Mesendoderm (in vitro differentiated cells): ENCODE results near the gene LRRC10.

ENCODE experiments used
- DNase-seq: peaks from one replicate; pipeline ENCODE4 v3.0.0; 2013
- H2AK5ac ChIP-seq: 2 replicates; pipeline ENCODE4 v1.6.1; 2013; ENCODE audit warnings: low read length, inconsistent platforms
- H2BK120ac ChIP-seq: 2 replicates; pipeline ENCODE4 v1.6.1; 2013; ENCODE audit warnings: low read depth, mild to moderate bottlenecking, low read length, moderate library complexity, mixed read lengths
- H2BK15ac ChIP-seq: replicated peaks from 2 replicates; pipeline ENCODE4 v1.6.1; 2013; ENCODE audit warnings: low read depth, mild to moderate bottlenecking, moderate library complexity
- H2BK5ac ChIP-seq: 2 replicates; pipeline ENCODE4 v1.6.1; 2013; ENCODE audit warnings: low read length, inconsistent platforms
- H3K18ac ChIP-seq: 2 replicates; pipeline ENCODE4 v1.6.1; 2013; ENCODE audit warnings: mild to moderate bottlenecking, low read length, mixed read lengths
- H3K23ac ChIP-seq: one replicate; pipeline ENCODE4 v1.6.1; 2013; ENCODE audit warnings: low read length
- H3K27ac ChIP-seq: 2 replicates; pipeline ENCODE4 v1.5.1; 2013; ENCODE audit warnings: low read depth, mild to moderate bottlenecking, inconsistent platforms, low read length, moderate library complexity
- H3K27me3 ChIP-seq: 2 replicates; pipeline ENCODE4 v1.6.1; 2013; ENCODE audit warnings: low read length, control low read depth, mild to moderate bottlenecking, inconsistent platforms; ENCODE audit not compliant: insufficient read depth, poor library complexity
- H3K36me3 ChIP-seq: 2 replicates; pipeline ENCODE4 v1.6.1; 2013; ENCODE audit warnings: low read length, inconsistent platforms; ENCODE audit not compliant: control insufficient read depth, insufficient read depth
- H3K4ac ChIP-seq: one replicate; pipeline ENCODE4 v1.6.1; 2013; ENCODE audit warnings: low read depth, mild to moderate bottlenecking, low read length, moderate library complexity
- H3K4me1 ChIP-seq: 2 replicates; pipeline ENCODE4 v1.6.1; 2013; ENCODE audit warnings: low read depth, low read length, inconsistent platforms; ENCODE audit not compliant: control insufficient read depth
- H3K4me2 ChIP-seq: 2 replicates; pipeline ENCODE4 v1.6.1; 2013; ENCODE audit warnings: low read length
- H3K4me3 ChIP-seq: 2 replicates; pipeline ENCODE4 v1.5.1; 2013; ENCODE audit warnings: mild to moderate bottlenecking, low read length
- H3K56ac ChIP-seq: one replicate; pipeline ENCODE4 v1.6.1; 2013; ENCODE audit warnings: low read length
- H3K79me1 ChIP-seq: 2 replicates; pipeline ENCODE4 v1.6.1; 2013; ENCODE audit warnings: low read length, inconsistent platforms
- H3K79me2 ChIP-seq: 2 replicates; pipeline ENCODE4 v1.6.1; 2013; ENCODE audit warnings: mild to moderate bottlenecking, low read length; ENCODE audit not compliant: control insufficient read depth, insufficient read depth
- H3K9ac ChIP-seq: 2 replicates; pipeline ENCODE4 v1.6.1; 2013; ENCODE audit warnings: low read length, inconsistent platforms
- H4K5ac ChIP-seq: one replicate; pipeline ENCODE4 v1.6.1; 2013; ENCODE audit warnings: low read length
- H4K8ac ChIP-seq: one replicate; pipeline ENCODE4 v1.6.1; 2013; ENCODE audit warnings: low read depth, mild to moderate bottlenecking, control low read depth, low read length, moderate library complexity
- WGBS: extraction: QIAGEN DNeasy Blood & Tissue Kit; methylation state at CpG from one replicate; pipeline ENCODE4 v1.1.7; 2013; ENCODE audit warnings: low lambda C conversion rate, missing lambda C conversion rate; ENCODE audit not compliant: insufficient coverage; ENCODE audit errors: extremely low coverage; 5-methylcytosine and 5-hydroxymethylcytosine counted together

LRRC10 gene

DNA sequence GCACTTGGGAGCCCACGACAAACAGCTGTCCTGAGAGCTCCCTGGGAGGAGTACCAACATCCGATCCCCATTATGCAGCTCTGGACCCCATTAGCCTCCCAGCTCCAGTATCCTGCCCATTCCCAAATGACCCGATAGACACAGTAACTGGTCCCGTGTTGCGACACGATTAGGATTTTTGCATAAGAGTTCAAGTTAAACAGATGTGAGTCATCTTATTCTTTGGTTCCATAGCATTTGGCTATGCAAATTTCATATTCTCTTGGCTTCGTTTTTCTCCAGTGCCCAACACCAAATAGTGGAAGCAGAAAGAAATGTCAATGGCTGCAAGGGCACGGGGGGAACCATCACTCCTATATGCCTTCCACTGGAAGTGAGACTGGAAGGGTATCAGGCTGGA lies 43.0 kb upstream of the LRRC10 start:
- H3K9ac ChIP-seq = no peak overlapping the region
- no peaks in the 10 kb centered on the region for H3K36me3 ChIP-seq
- H3K23ac ChIP-seq = no peak overlapping the region
- no peaks in the 10 kb centered on the region for H3K79me2 ChIP-seq
- no peak for DNase-seq
- no peak overlapping the region for H3K56ac ChIP-seq
- no peak overlapping the region for H3K4me3 ChIP-seq
- H3K4me1 ChIP-seq = no peaks in the 10 kb centered on the region
- no CpG with 5 or more reads among the region's 8 CpGs for WGBS
- no peak overlapping the region for H2BK15ac ChIP-seq
- no peak overlapping the region for H2AK5ac ChIP-seq
- H4K8ac ChIP-seq = no peak overlapping the region
- H3K27me3 ChIP-seq = no peaks in the 10 kb centered on the region
- no peak overlapping the region for H2BK5ac ChIP-seq
- no peak overlapping the region for H3K4ac ChIP-seq
- H2BK120ac ChIP-seq = no peak overlapping the region
- H3K79me1 ChIP-seq = no peaks in the 10 kb centered on the region
- no peak overlapping the region for H3K27ac ChIP-seq
- H4K5ac ChIP-seq = no peak overlapping the region
- H3K18ac ChIP-seq = no peak overlapping the region
- no peak overlapping the region for H3K4me2 ChIP-seq

- H3K27ac ChIP-seq = no peak overlapping the region
- H3K36me3 ChIP-seq = no peaks in the 10 kb centered on the region
- H3K79me2 ChIP-seq = no peaks in the 10 kb centered on the region
- H4K8ac ChIP-seq = no peak overlapping the region
- no peak overlapping the region for H3K56ac ChIP-seq
- H2AK5ac ChIP-seq = no peak overlapping the region
- DNase-seq = no peak
- whole genome bisulfite sequencing = no CpG with 5 or more reads among the region's 3 CpGs
- H2BK120ac ChIP-seq = no peak overlapping the region
- no peak overlapping the region for H3K4me2 ChIP-seq
- H3K27me3 ChIP-seq = no peaks in the 10 kb centered on the region
- H3K9ac ChIP-seq = no peak overlapping the region
- no peak overlapping the region for H3K23ac ChIP-seq
- no peaks in the 10 kb centered on the region for H3K79me1 ChIP-seq
- H2BK5ac ChIP-seq = no peak overlapping the region
- no peak overlapping the region for H4K5ac ChIP-seq
- H2BK15ac ChIP-seq = no peak overlapping the region
- no peak overlapping the region for H3K18ac ChIP-seq
- no peaks in the 10 kb centered on the region for H3K4me1 ChIP-seq
- H3K4ac ChIP-seq = no peak overlapping the region
- H3K4me3 ChIP-seq = no peak overlapping the region
Observed at GRCh38 chr12:69651922-69652321, 41.2 kb upstream of the LRRC10 start.

- no peak overlapping the region for H2BK120ac ChIP-seq
- no peaks in the 10 kb centered on the region for H3K36me3 ChIP-seq
- no peak overlapping the region for H2BK15ac ChIP-seq
- no peak overlapping the region for H4K8ac ChIP-seq
- H4K5ac ChIP-seq = no peak overlapping the region
- no peak overlapping the region for H3K4me3 ChIP-seq
- no peak overlapping the region for H3K23ac ChIP-seq
- H3K79me1 ChIP-seq = no peaks in the 10 kb centered on the region
- H3K56ac ChIP-seq = no peak overlapping the region
- no peak for DNase-seq
- no peak overlapping the region for H2BK5ac ChIP-seq
- H3K79me2 ChIP-seq = no peaks in the 10 kb centered on the region
- H3K9ac ChIP-seq = no peak overlapping the region
- no peak overlapping the region for H2AK5ac ChIP-seq
- no peak overlapping the region for H3K4me2 ChIP-seq
- H3K4ac ChIP-seq = no peak overlapping the region
- H3K27me3 ChIP-seq = no peaks in the 10 kb centered on the region
- no peaks in the 10 kb centered on the region for H3K4me1 ChIP-seq
- no peak overlapping the region for H3K18ac ChIP-seq
- no peak overlapping the region for H3K27ac ChIP-seq
- no CpG with 5 or more reads among the region's 4 CpGs for WGBS
Observed at GRCh38 chr12:69649529-69649928, 38.8 kb upstream of the LRRC10 start.

DNA sequence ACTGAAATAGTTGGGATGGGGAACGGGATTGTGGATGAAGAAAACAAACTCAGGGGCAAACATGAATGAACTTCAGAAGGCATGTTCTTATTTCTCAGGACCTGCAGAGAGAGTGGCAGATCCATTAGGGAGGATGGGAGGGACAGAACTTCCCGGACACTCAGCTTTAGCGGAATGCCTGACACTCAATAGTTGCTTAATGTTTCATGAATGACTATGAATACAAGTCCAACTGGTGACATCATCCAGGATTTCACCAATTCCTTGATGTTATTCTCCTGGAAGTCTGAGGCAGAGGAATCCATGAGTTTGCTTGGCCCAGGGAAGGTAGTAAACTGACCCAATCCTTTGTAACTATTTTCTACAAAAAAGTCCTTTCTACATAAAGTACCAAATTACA lies 37.8 kb upstream of the LRRC10 start:
- no peaks in the 10 kb centered on the region for H3K27me3 ChIP-seq
- H3K4me2 ChIP-seq = no peak overlapping the region
- H3K79me2 ChIP-seq = no peaks in the 10 kb centered on the region
- H2BK5ac ChIP-seq = no peak overlapping the region
- H3K4me1 ChIP-seq = no peaks in the 10 kb centered on the region
- H3K79me1 ChIP-seq = no peaks in the 10 kb centered on the region
- no peaks in the 10 kb centered on the region for H3K36me3 ChIP-seq
- H2BK15ac ChIP-seq = no peak overlapping the region
- no peak for DNase-seq
- WGBS = no CpG with 5 or more reads among the region's 3 CpGs
- H4K5ac ChIP-seq = no peak overlapping the region
- H2BK120ac ChIP-seq = no peak overlapping the region
- no peak overlapping the region for H2AK5ac ChIP-seq
- no peak overlapping the region for H3K18ac ChIP-seq
- H3K27ac ChIP-seq = no peak overlapping the region
- H4K8ac ChIP-seq = no peak overlapping the region
- H3K4ac ChIP-seq = no peak overlapping the region
- H3K4me3 ChIP-seq = no peak overlapping the region
- no peak overlapping the region for H3K9ac ChIP-seq
- no peak overlapping the region for H3K56ac ChIP-seq
- no peak overlapping the region for H3K23ac ChIP-seq

DNA sequence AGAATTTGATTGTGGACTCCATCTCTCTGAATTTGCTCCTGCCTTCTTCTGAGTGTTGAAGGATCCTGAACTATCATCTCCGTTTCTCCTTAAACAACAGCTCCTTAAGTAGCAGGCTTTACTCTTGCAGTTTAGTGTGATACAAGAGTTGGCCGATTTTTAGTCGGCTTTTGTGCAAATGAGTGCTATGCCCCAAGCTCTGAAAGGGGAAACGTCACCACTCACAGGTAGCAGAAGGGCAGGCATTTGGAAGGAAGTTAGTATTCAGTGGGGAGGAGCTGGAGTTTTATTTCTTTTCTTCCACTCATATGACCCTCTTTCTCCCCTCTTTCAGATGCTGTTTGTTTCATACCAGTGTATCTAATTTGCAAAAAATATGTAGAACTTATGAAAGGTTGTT lies 36.5 kb upstream of the LRRC10 start:
- Histone ChIP-seq H3K23ac (no peak overlapping the region), H2AK5ac (no peak overlapping the region), H3K27ac (no peak overlapping the region), H2BK15ac (no peak overlapping the region), H4K8ac (no peak overlapping the region), H3K4me2 (no peak overlapping the region), H3K18ac (no peak overlapping the region), H3K56ac (no peak overlapping the region), H3K4me1 (no peaks in the 10 kb centered on the region), H3K9ac (no peak overlapping the region), H2BK5ac (no peak overlapping the region), H3K4me3 (no peak overlapping the region), H4K5ac (no peak overlapping the region), H3K79me2 (no peaks in the 10 kb centered on the region), H2BK120ac (no peak overlapping the region), H3K79me1 (no peaks in the 10 kb centered on the region), H3K36me3 (no peaks in the 10 kb centered on the region), H3K4ac (no peak overlapping the region), H3K27me3 (no peaks in the 10 kb centered on the region)
- DNase-seq = no peak
- no CpG with 5 or more reads among the region's 4 CpGs for WGBS

DNA sequence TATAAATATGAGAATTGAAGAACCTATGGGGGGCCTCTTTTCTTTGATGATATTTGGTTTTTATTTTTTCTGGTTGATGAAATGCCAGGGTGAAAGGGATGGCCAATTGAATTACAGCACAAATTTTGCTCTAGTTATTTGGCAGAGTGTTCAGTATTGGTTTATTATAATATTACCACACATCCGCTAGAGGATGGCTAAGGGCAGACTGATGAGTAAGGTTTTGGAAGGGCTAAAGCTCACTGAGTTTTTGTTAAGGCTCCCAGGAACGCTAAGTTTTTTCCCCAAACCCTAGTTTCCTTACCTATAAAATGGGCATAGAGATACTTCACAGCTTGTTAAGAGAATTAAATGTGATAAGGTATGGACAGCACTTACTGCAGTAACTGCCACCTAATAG lies 34.3 kb upstream of the LRRC10 start:
- H2BK120ac ChIP-seq = no peak overlapping the region
- no peak for DNase-seq
- H3K56ac ChIP-seq = no peak overlapping the region
- no peak overlapping the region for H2BK15ac ChIP-seq
- no peak overlapping the region for H2AK5ac ChIP-seq
- H3K4me3 ChIP-seq = no peak overlapping the region
- no peaks in the 10 kb centered on the region for H3K79me1 ChIP-seq
- no peak overlapping the region for H2BK5ac ChIP-seq
- no peak overlapping the region for H3K4me2 ChIP-seq
- H3K79me2 ChIP-seq = no peaks in the 10 kb centered on the region
- no peak overlapping the region for H3K23ac ChIP-seq
- H3K36me3 ChIP-seq = no peaks in the 10 kb centered on the region
- no peak overlapping the region for H3K18ac ChIP-seq
- H3K4me1 ChIP-seq = no peaks in the 10 kb centered on the region
- H3K27me3 ChIP-seq = no peaks in the 10 kb centered on the region
- WGBS = no CpG with 5 or more reads among the region's 2 CpGs
- no peak overlapping the region for H3K9ac ChIP-seq
- H3K4ac ChIP-seq = no peak overlapping the region
- no peak overlapping the region for H4K8ac ChIP-seq
- H3K27ac ChIP-seq = no peak overlapping the region
- no peak overlapping the region for H4K5ac ChIP-seq
